ENCODE data around the gene ARHGAP44.

- TF ChIP-seq, protein P1, sequence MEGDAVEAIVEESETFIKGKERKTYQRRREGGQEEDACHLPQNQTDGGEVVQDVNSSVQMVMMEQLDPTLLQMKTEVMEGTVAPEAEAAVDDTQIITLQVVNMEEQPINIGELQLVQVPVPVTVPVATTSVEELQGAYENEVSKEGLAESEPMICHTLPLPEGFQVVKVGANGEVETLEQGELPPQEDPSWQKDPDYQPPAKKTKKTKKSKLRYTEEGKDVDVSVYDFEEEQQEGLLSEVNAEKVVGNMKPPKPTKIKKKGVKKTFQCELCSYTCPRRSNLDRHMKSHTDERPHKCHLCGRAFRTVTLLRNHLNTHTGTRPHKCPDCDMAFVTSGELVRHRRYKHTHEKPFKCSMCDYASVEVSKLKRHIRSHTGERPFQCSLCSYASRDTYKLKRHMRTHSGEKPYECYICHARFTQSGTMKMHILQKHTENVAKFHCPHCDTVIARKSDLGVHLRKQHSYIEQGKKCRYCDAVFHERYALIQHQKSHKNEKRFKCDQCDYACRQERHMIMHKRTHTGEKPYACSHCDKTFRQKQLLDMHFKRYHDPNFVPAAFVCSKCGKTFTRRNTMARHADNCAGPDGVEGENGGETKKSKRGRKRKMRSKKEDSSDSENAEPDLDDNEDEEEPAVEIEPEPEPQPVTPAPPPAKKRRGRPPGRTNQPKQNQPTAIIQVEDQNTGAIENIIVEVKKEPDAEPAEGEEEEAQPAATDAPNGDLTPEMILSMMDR (conservative IDR thresholded peaks at IDR 0.05; ENCODE audit: low read depth, low read length): no peak
- TF ChIP-seq EZH2phosphoT487 (IDR thresholded peaks at IDR 0.05; ENCODE audit: borderline replicate concordance, low read length) (no peak), EZH2 (IDR thresholded peaks at IDR 0.05; ENCODE audit: low read length, unreplicated experiment) (no peak)
Observed at GRCh38 chr17:12896180-12896785, 107.0 kb downstream of the ARHGAP44 start.
